Loucy (cell line): Measurements from ENCODE around the gene HMGXB4.

Experiments
- H2AFZ ChIP-seq: fragments of 200-600 bp; sonication (generic); 2 replicates; pipeline ENCODE4 v1.6.0; 2016; ENCODE audit warnings: antibody characterized with exemption, mild to moderate bottlenecking, low read length, moderate library complexity
- H3F3A ChIP-seq: fragments of 200-600 bp; 2 replicates; pipeline ENCODE4 v1.6.0; 2016; ENCODE audit warnings: antibody characterized with exemption, low read depth, mild to moderate bottlenecking
- H3K27me3 ChIP-seq: fragments of 200-600 bp; sonication (generic); 2 replicates; pipeline ENCODE4 v1.6.1; 2014; ENCODE audit warnings: low read length, mild to moderate bottlenecking; ENCODE audit not compliant: insufficient read depth, poor library complexity, severe bottlenecking
- H3K36me3 ChIP-seq: fragments of 200-600 bp; sonication (generic); 2 replicates; pipeline ENCODE4 v1.6.1; 2016; ENCODE audit warnings: low read length; ENCODE audit not compliant: insufficient read depth
- H3K4me1 ChIP-seq: fragments of 200-600 bp; sonication (generic); 2 replicates; pipeline ENCODE4 v1.5.1; 2014; ENCODE audit warnings: low read length, mild to moderate bottlenecking; ENCODE audit not compliant: insufficient read depth, poor library complexity, severe bottlenecking
- H3K4me2 ChIP-seq: fragments of 200-600 bp; sonication (generic); 2 replicates; pipeline ENCODE4 v1.6.0; 2014; ENCODE audit warnings: antibody characterized with exemption, low read length, low read depth, mild to moderate bottlenecking; ENCODE audit not compliant: poor library complexity, severe bottlenecking
- H3K4me3 ChIP-seq: fragments of 200-600 bp; sonication (generic); 2 replicates; pipeline ENCODE4 v1.5.1; 2014; ENCODE audit warnings: low read length, mild to moderate bottlenecking, mixed read lengths; ENCODE audit not compliant: poor library complexity, severe bottlenecking
- H3K79me2 ChIP-seq: fragments of 200-600 bp; sonication (generic); 2 replicates; pipeline ENCODE4 v1.6.1; 2014; ENCODE audit warnings: low read length; ENCODE audit not compliant: insufficient read depth
- H3K9ac ChIP-seq: fragments of 200-600 bp; sonication (generic); 2 replicates; pipeline ENCODE4 v1.6.0; 2014; ENCODE audit warnings: mild to moderate bottlenecking, low read depth, low read length, moderate library complexity; ENCODE audit not compliant: poor library complexity, severe bottlenecking
- H3K9me2 ChIP-seq: fragments of 200-600 bp; sonication (generic); replicated peaks from 2 replicates; pipeline ENCODE4 v1.6.1; 2016; ENCODE audit warnings: low read depth, low read length, mixed read lengths
- H3K9me3 ChIP-seq: fragments of 200-600 bp; sonication (generic); 2 replicates; pipeline ENCODE4 v1.6.1; 2014; ENCODE audit warnings: mild to moderate bottlenecking, antibody characterized with exemption, low read length, low read depth; ENCODE audit not compliant: insufficient read depth
- H4K20me1 ChIP-seq: fragments of 200-600 bp; sonication (generic); 2 replicates; pipeline ENCODE4 v1.6.0; 2014; ENCODE audit warnings: antibody characterized with exemption, low read length, mild to moderate bottlenecking; ENCODE audit not compliant: insufficient read depth, poor library complexity, severe bottlenecking
- EZH2phosphoT487 ChIP-seq: fragments of 200-600 bp; IDR thresholded peaks from 2 replicates; pipeline ENCODE4 v1.6.1; 2018; ENCODE audit warnings: antibody characterized with exemption, mild to moderate bottlenecking, moderate library complexity, borderline replicate concordance
- TF ChIP-seq, protein P1 (sequence below): fragments of 200-600 bp; sonication (generic); conservative IDR thresholded peaks from 2 replicates; pipeline ENCODE4 v1.5.1; 2014; ENCODE audit warnings: mild to moderate bottlenecking, antibody characterized with exemption, low read length

The HMGXB4 gene

DNA sequence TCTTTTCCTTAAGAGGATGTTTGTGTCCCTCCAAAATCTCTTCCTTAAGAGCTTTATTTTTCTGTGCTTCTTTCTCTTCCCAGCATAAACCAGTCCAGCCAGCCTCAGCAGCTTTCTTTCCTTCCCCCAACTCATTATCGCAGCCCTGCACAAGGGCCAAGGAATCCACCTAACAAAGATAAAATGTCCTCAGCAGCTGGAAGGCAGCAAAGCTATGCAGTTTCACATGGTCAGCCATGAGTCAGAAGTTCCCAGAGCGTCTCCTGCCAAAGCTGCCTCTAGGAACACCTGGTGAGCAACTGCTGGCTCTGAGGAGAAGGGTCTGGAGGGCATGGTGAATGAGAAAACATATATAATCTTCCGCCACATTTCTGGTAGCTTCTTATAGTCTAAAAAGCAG lies 45.3 kb upstream of the HMGXB4 start:
- no peaks in the 10 kb centered on the region for H3K9me3 ChIP-seq
- H3K4me2 ChIP-seq: no peak overlapping the region
- H3K9me2 ChIP-seq: no peaks in the 10 kb centered on the region
- H3K4me1 ChIP-seq: no peaks in the 10 kb centered on the region
- H3K79me2 ChIP-seq: no peaks in the 10 kb centered on the region
- no peaks in the 10 kb centered on the region for H4K20me1 ChIP-seq
- no peak overlapping the region for H3K4me3 ChIP-seq
- no peaks in the 10 kb centered on the region for H3K36me3 ChIP-seq
- H2AFZ ChIP-seq: no peak overlapping the region
- no peaks in the 10 kb centered on the region for H3F3A ChIP-seq
- TF ChIP-seq, protein P1, sequence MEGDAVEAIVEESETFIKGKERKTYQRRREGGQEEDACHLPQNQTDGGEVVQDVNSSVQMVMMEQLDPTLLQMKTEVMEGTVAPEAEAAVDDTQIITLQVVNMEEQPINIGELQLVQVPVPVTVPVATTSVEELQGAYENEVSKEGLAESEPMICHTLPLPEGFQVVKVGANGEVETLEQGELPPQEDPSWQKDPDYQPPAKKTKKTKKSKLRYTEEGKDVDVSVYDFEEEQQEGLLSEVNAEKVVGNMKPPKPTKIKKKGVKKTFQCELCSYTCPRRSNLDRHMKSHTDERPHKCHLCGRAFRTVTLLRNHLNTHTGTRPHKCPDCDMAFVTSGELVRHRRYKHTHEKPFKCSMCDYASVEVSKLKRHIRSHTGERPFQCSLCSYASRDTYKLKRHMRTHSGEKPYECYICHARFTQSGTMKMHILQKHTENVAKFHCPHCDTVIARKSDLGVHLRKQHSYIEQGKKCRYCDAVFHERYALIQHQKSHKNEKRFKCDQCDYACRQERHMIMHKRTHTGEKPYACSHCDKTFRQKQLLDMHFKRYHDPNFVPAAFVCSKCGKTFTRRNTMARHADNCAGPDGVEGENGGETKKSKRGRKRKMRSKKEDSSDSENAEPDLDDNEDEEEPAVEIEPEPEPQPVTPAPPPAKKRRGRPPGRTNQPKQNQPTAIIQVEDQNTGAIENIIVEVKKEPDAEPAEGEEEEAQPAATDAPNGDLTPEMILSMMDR: no peak
- no peak overlapping the region for H3K9ac ChIP-seq
- H3K27me3 ChIP-seq: no peaks in the 10 kb centered on the region

DNA sequence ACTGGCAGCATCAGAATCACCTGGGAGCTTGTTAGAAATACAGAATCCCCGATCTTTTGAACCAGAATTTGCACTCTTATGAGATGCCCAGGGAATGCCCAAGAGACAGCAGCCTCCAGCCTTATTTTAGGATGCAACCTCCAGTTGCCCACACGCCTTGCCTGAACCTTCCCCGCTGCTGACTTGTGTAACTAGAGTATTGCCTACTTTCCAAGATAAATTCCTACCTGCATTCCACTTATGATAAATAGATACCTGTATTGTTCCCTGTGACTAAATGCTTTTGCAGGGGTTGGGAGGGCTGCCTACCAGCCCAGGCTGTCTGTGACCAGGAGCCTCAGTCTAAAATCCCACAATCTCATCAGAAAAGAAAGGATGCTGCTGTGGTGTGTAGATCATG lies 44.3 kb upstream of the HMGXB4 start:
- Histone ChIP-seq H3K4me1 (no peaks in the 10 kb centered on the region), H3K4me3 (no peak overlapping the region), H2AFZ (no peak overlapping the region), H3K9ac (no peak overlapping the region), H3K4me2 (no peak overlapping the region), H3K9me3 (no peaks in the 10 kb centered on the region), H3K36me3 (no peaks in the 10 kb centered on the region), H3F3A (no peaks in the 10 kb centered on the region), H3K79me2 (no peaks in the 10 kb centered on the region), H4K20me1 (no peaks in the 10 kb centered on the region), H3K27me3 (no peaks in the 10 kb centered on the region), H3K9me2 (no peaks in the 10 kb centered on the region)
- TF ChIP-seq, protein P1: no peak
- no peak for TF ChIP-seq EZH2phosphoT487

DNA sequence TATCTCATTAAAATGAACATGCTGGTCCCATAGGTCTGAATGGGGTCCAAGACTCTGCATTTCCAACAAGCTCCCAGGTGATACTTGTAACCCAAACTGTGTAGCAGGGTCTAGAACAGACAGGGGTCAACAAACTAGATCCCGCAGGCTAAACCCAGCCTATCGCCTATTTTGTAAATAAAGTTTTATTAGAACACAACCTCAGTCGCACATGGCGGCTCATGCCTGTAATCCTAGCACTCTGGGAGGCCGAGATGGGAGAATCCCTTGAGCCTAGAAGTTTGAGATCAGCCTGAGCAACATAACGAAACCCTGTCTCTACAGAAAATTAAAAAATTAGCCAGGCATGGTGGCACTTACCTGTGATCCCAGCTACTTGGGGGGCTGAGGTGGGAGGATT lies 42.3 kb upstream of the HMGXB4 start:
- TF ChIP-seq, protein P1: no peak
- TF ChIP-seq EZH2phosphoT487: no peak
- no peak overlapping the region for H3K4me2 ChIP-seq

More for the DNA sequence above, 42.3 kb upstream of the HMGXB4 start:
- H3K4me1 ChIP-seq: no peaks in the 10 kb centered on the region
- H3K9ac ChIP-seq: no peak overlapping the region
- H3K36me3 ChIP-seq: no peaks in the 10 kb centered on the region
- no peaks in the 10 kb centered on the region for H3K27me3 ChIP-seq
- H2AFZ ChIP-seq: no peak overlapping the region
- H3K9me2 ChIP-seq: no peaks in the 10 kb centered on the region
- H3K9me3 ChIP-seq: no peaks in the 10 kb centered on the region
- H4K20me1 ChIP-seq: no peaks in the 10 kb centered on the region
- H3K79me2 ChIP-seq: no peaks in the 10 kb centered on the region
- H3F3A ChIP-seq: no peaks in the 10 kb centered on the region
- H3K4me3 ChIP-seq: no peak overlapping the region
